IMR-90 (cell line): ENCODE results near the gene ARHGEF16.

ENCODE experiments used
- FOS ChIP-seq: fragments of 150-350 bp; IDR thresholded peaks from 2 replicates; pipeline ENCODE4 v1.6.1; 2016; ENCODE audit warnings: low read depth, low read length
- MAZ ChIP-seq: IDR thresholded peaks from 2 replicates; pipeline ENCODE4 v1.6.1; 2012; ENCODE audit warnings: low read depth, mild to moderate bottlenecking, low read length, improper control_type of control experiment, moderate library complexity, borderline replicate concordance
- RAD21 ChIP-seq: IDR thresholded peaks from 2 replicates; pipeline ENCODE4 v1.6.1; 2012; ENCODE audit warnings: low read length, improper control_type of control experiment
- TF ChIP-seq, protein P1 (sequence below): conservative IDR thresholded peaks from 2 replicates; pipeline ENCODE4 v1.5.1; 2012; ENCODE audit warnings: mild to moderate bottlenecking, low read depth, low read length, improper control_type of control experiment

DNA sequence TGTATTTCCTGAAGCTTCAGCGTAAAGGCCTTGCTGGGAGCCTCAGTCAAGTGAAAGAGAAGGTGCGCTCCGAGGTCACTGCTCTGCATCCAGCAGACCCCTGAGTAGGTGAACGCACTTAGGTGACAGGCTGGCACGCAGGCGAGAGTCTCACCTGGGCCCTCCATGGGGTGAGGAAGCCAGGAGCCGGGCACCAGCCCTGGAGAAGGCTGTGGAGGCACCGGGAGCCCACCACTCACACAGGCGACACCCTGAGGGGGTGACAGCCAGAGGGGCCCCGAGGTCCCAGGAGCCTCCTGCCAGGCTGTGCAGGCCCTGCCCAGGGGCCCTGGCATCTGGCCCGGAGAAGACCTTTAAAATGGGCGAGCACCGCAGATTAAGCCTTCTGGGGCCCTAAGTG is 67.6 kb downstream of the ARHGEF16 start:
- TF ChIP-seq, protein P1, sequence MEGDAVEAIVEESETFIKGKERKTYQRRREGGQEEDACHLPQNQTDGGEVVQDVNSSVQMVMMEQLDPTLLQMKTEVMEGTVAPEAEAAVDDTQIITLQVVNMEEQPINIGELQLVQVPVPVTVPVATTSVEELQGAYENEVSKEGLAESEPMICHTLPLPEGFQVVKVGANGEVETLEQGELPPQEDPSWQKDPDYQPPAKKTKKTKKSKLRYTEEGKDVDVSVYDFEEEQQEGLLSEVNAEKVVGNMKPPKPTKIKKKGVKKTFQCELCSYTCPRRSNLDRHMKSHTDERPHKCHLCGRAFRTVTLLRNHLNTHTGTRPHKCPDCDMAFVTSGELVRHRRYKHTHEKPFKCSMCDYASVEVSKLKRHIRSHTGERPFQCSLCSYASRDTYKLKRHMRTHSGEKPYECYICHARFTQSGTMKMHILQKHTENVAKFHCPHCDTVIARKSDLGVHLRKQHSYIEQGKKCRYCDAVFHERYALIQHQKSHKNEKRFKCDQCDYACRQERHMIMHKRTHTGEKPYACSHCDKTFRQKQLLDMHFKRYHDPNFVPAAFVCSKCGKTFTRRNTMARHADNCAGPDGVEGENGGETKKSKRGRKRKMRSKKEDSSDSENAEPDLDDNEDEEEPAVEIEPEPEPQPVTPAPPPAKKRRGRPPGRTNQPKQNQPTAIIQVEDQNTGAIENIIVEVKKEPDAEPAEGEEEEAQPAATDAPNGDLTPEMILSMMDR: no peak
- TF ChIP-seq MAZ (no peak), RAD21 (no peak), FOS (no peak)
